Osteoblast (primary cell): ENCODE results near the gene ULK3. TPM values are rescaled to one million over a fixed set of nuclear protein-coding genes. Genes with fewer than 3 reads are reported as not detected.

Experiments
- DNase-seq: peaks from one replicate; pipeline ENCODE4 v3.0.0; 2011; ENCODE audit warnings: low spot score, mixed read lengths; ENCODE audit not compliant: insufficient read length; ENCODE audit errors: missing footprints
- H2AFZ ChIP-seq: 2 replicates; pipeline ENCODE4 v1.6.0; 2011; ENCODE audit warnings: mild to moderate bottlenecking, low read length
- H3K27ac ChIP-seq: 2 replicates; pipeline ENCODE4 v1.5.1; 2011; ENCODE audit warnings: mild to moderate bottlenecking, low read depth, low read length, moderate library complexity
- H3K27me3 ChIP-seq: 2 replicates; pipeline ENCODE4 v1.6.0; 2012; ENCODE audit warnings: mild to moderate bottlenecking, control low read depth, inconsistent platforms, low read length, moderate library complexity; ENCODE audit not compliant: insufficient read depth
- H3K36me3 ChIP-seq: 2 replicates; pipeline ENCODE4 v1.5.1; 2011; ENCODE audit warnings: mild to moderate bottlenecking, low read length, control low read depth, moderate library complexity; ENCODE audit not compliant: insufficient read depth
- H3K4me1 ChIP-seq: 2 replicates; pipeline ENCODE4 v1.5.1; 2011; ENCODE audit warnings: mild to moderate bottlenecking, low read length, control low read depth, moderate library complexity; ENCODE audit not compliant: insufficient read depth
- H3K4me2 ChIP-seq: 2 replicates; pipeline ENCODE4 v1.6.0; 2011; ENCODE audit warnings: mild to moderate bottlenecking, low read length; ENCODE audit not compliant: insufficient read depth
- H3K4me3 ChIP-seq: fragments of 200-600 bp; sonication (generic); 3 replicates; pipeline ENCODE4 v1.5.1; 2012; ENCODE audit warnings: mild to moderate bottlenecking, low read length, inconsistent platforms; ENCODE audit not compliant: insufficient read depth
- H3K79me2 ChIP-seq: 2 replicates; pipeline ENCODE4 v1.6.0; 2012; ENCODE audit warnings: mild to moderate bottlenecking, low read length, control low read depth, inconsistent platforms; ENCODE audit not compliant: insufficient read depth
- H3K9me3 ChIP-seq: 2 replicates; pipeline ENCODE4 v1.5.1; 2011; ENCODE audit warnings: low read depth, low read length, control low read depth
- H4K20me1 ChIP-seq: 2 replicates; pipeline ENCODE4 v1.6.0; 2012; ENCODE audit warnings: mild to moderate bottlenecking, low read length, control low read depth; ENCODE audit not compliant: insufficient read depth
- total RNA-seq: library from RNA; depleted of rRNA; stranded (reverse); fragments of >200 nt; gene quantifications from 2 replicates; pipeline ENCODE4 v1.2.3, GENCODE V29; 2012
- TF ChIP-seq, protein P1 (sequence below): IDR thresholded peaks from 2 replicates; pipeline ENCODE4 v1.5.1; 2011; ENCODE audit warnings: mild to moderate bottlenecking, low read depth, low read length, moderate library complexity; ENCODE audit errors: extremely low read depth

Gene ULK3
- total RNA-seq, 1 donor, result 21.4 TPM

DNA sequence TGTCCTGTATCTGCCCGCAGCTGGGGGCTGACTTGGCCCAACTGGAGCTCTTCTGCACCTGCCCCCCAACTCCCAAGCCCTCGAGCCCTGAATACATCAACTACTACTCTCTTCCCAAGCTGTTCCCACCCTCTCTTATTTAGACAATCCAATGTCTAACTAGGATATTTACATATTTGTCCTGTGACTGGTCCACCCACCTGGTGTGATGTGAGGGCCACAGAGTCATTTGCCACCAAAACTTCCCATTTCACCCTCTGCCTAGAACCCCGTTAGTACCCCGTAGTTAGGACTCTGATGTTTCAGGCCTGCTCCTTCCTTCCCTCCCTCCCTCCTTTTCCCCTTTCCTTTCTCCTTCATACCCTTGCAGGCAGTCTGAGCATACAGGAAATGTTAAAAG is 10.1 kb downstream of the ULK3 start:
- peaks cover 8% of the 10 kb centered on the region for H3K27me3 ChIP-seq
- H3K4me3 ChIP-seq, result no peak overlapping the region
- no peaks in the 10 kb centered on the region for H3K9me3 ChIP-seq
- no peaks in the 10 kb centered on the region for H3K4me1 ChIP-seq
- peak; percentile 59 for DNase-seq
- TF ChIP-seq, protein P1, sequence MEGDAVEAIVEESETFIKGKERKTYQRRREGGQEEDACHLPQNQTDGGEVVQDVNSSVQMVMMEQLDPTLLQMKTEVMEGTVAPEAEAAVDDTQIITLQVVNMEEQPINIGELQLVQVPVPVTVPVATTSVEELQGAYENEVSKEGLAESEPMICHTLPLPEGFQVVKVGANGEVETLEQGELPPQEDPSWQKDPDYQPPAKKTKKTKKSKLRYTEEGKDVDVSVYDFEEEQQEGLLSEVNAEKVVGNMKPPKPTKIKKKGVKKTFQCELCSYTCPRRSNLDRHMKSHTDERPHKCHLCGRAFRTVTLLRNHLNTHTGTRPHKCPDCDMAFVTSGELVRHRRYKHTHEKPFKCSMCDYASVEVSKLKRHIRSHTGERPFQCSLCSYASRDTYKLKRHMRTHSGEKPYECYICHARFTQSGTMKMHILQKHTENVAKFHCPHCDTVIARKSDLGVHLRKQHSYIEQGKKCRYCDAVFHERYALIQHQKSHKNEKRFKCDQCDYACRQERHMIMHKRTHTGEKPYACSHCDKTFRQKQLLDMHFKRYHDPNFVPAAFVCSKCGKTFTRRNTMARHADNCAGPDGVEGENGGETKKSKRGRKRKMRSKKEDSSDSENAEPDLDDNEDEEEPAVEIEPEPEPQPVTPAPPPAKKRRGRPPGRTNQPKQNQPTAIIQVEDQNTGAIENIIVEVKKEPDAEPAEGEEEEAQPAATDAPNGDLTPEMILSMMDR, result no peak
- no peak overlapping the region for H3K27ac ChIP-seq
- H4K20me1 ChIP-seq, result peaks cover 7% of the 10 kb centered on the region
- H3K4me2 ChIP-seq, result no peak overlapping the region
- H2AFZ ChIP-seq, result no peak overlapping the region
- H3K79me2 ChIP-seq, result no peaks in the 10 kb centered on the region
- H3K36me3 ChIP-seq, result peaks cover 3% of the 10 kb centered on the region

DNA sequence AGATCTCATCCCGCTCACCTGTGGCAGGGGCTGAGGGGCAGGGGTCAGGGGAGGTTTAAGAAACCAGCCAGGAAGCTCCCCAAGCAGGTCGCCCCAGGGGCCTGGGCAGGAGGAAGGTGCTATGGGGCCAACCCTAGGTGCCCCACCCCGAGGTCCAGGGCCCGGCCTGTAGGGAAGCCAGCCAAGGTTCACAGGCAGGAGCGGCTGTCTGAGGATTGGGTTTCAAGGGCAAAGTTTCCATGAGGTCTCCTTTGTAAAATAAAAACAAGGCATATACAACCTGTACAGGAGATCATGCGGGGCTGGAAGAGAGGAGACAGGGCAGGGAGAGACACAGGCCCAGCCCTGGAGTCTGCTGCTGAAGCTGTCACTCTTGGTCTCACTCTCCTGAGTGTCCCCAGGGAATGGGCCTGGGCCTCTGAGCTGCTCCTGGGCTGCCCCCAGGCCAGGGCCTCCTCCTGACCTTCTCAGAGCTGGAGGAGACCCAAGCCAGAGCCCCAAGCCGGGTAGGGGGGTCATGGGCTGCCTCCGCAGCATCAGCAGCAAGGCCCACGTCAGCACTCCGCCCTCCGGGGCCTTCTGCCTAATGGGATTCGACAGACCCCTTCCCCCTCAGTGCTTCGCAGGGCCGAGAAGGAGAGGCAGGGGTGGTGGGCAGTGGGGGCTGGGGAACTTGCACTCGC is 11.0 kb downstream of the ULK3 start:
- no peaks in the 10 kb centered on the region for H3K4me1 ChIP-seq

DNA sequence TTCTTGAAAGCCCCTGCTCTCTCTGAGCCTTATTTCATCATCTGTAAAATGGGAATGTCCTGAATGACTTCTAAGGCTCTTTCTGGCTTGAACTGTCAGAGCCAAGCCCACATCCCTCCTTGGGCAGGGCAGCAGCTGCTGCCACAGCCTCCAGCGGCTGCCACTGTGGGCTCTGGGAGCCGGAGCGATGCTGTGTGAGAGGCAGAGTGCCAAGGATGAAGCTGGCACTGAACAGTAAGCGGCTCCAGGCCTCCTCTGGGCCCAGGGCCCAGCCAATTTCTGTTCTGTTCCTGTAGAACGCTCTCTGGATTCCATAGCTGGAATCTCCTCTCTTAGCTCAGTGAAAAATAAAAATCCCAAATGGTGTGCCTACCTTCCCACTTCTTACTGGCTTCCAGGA is 12.1 kb downstream of the ULK3 start:
- no peak overlapping the region for H3K27ac ChIP-seq
- H3K4me1 ChIP-seq, result no peaks in the 10 kb centered on the region
- H3K36me3 ChIP-seq, result no peaks in the 10 kb centered on the region
- peak; percentile 93 for DNase-seq
- no peak overlapping the region for H3K4me2 ChIP-seq
- H3K27me3 ChIP-seq, result peaks cover 22% of the 10 kb centered on the region
- no peaks in the 10 kb centered on the region for H3K79me2 ChIP-seq
- H3K4me3 ChIP-seq, result no peak overlapping the region
- H2AFZ ChIP-seq, result no peak overlapping the region
- H4K20me1 ChIP-seq, result peaks cover 6% of the 10 kb centered on the region
- TF ChIP-seq, protein P1, result no peak
- no peaks in the 10 kb centered on the region for H3K9me3 ChIP-seq

More for the DNA sequence above, 11.0 kb downstream of the ULK3 start:
- Histone ChIP-seq H3K27ac (no peak overlapping the region), H3K27me3 (peaks cover 16% of the 10 kb centered on the region), H3K36me3 (peaks cover 3% of the 10 kb centered on the region), H2AFZ (no peak overlapping the region), H3K4me3 (no peak overlapping the region), H3K79me2 (no peaks in the 10 kb centered on the region), H4K20me1 (peaks cover 7% of the 10 kb centered on the region), H3K4me2 (no peak overlapping the region), H3K9me3 (no peaks in the 10 kb centered on the region)
- peak; percentile 77 for DNase-seq
- TF ChIP-seq, protein P1, result no peak

DNA sequence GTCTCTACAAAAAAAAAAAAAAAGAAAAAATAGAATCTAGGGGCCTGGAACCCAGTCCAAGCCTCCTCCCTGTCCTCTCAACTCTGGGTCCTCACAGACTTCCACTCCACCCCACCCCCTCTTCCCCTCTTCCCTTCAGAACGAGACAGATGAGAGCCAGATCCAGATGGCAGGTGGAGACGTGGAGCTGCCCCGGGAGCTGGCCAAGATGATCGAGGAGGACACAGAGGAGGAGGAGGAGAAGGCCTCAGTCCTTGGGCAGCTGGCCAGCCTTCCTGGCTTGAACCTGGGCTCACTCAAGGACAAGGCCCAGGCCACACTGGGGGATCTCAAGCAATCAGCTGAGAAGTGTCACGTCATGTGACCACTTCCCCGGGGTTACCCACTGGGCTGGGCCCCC is 13.0 kb downstream of the ULK3 start:
- H3K27ac ChIP-seq, result no peak overlapping the region
- H3K27me3 ChIP-seq, result peaks cover 29% of the 10 kb centered on the region
- no peaks in the 10 kb centered on the region for H3K79me2 ChIP-seq
- H3K4me2 ChIP-seq, result no peak overlapping the region
- H3K4me3 ChIP-seq, result no peak overlapping the region
- no peaks in the 10 kb centered on the region for H3K9me3 ChIP-seq
- H3K4me1 ChIP-seq, result no peaks in the 10 kb centered on the region
- H4K20me1 ChIP-seq, result peaks cover 4% of the 10 kb centered on the region
- no peaks in the 10 kb centered on the region for H3K36me3 ChIP-seq
- peak; percentile 88 for DNase-seq
- no peak overlapping the region for H2AFZ ChIP-seq
- TF ChIP-seq, protein P1, result no peak
